GM21390 (cell line): ENCODE data around the gene ERP27.

Experiments
- ATAC-seq: cut with Tn5 transposase; IDR thresholded peaks from one replicate; pipeline ENCODE4 v1.9.1; 2021; ENCODE audit not compliant: unreplicated experiment

Gene ERP27

DNA sequence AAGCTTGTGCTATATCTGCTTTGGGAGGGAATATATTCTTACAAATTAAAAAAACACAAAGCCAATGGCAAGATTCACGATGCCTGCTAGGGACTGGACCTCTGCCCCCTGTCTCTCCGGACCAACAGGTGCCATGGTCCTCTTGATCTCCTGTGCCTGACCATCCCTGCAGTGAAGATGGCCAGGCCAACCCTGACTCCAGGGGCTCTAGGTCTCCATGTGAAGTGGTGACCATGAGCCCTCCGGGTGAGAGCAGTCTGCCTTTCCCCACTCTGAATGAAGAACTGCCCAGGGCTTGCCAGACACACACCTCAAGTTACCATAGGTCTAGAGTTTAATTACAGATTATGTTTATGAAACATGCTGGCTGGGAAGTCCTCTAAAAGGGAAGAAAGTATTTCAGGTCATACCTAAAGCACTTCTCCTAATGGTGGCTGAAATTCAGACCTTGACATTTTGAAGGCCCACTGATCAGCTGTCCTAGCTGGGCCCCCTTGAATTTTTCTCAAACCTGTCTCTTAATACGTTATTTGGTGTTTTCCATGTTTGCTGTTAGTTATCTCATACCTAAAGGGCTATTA, 21.7 kb upstream of the ERP27 start:
- no peak for ATAC-seq

GRCh38 chr12:14959463-14959862, 21.1 kb upstream of the ERP27 start:
- ATAC-seq, result no peak

GRCh38 chr12:14959126-14959440, 20.7 kb upstream of the ERP27 start:
- ATAC-seq, result no peak

GRCh38 chr12:14958361-14959125, 20.2 kb upstream of the ERP27 start:
- no peak for ATAC-seq

- ATAC-seq, result no peak
Measured at GRCh38 chr12:14957551-14958168, 19.3 kb upstream of the ERP27 start.

DNA sequence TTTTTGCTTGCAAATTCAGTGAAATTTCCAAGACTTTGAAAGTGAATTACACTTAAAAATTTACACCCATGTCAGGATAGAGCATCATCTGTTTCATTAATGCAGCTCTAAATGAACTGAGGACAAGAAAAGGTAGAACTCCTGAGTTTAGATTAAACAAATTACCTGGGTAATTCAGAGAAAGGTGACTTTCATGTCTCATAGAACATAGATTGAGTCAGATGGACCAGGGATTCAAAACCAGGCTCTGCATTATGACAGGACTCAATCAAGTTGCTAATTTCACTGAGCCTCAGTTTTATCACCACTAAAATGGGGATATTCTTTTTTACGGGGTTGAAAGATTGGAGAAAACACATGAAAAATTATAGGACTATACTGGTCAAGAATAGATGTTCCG, 18.6 kb upstream of the ERP27 start:
- ATAC-seq, result no peak

GRCh38 chr12:14956024-14956891, 17.9 kb upstream of the ERP27 start:
- ATAC-seq, result peak; percentile 42

DNA sequence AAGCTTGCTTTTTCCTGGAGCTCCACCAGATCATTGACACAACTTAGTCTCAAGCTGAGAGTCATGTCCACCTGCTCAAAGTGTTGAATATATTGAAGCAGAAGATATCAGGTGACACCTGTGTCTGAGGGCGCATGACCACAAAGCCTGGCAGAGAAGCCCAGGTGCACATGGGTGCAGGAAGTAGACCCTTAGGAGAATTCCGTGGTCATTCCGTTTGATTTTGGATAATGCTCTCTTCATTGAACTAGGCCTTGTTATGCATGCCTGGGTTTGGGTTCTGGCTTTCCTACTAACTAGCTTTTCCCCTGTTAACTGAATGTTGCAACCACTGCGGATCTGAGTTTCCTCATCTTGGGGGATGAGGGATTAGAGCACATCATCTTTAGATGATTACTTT, 15.9 kb upstream of the ERP27 start:
- ATAC-seq, result no peak

GRCh38 chr12:14953752-14954151, 15.4 kb upstream of the ERP27 start:
- ATAC-seq, result no peak

DNA sequence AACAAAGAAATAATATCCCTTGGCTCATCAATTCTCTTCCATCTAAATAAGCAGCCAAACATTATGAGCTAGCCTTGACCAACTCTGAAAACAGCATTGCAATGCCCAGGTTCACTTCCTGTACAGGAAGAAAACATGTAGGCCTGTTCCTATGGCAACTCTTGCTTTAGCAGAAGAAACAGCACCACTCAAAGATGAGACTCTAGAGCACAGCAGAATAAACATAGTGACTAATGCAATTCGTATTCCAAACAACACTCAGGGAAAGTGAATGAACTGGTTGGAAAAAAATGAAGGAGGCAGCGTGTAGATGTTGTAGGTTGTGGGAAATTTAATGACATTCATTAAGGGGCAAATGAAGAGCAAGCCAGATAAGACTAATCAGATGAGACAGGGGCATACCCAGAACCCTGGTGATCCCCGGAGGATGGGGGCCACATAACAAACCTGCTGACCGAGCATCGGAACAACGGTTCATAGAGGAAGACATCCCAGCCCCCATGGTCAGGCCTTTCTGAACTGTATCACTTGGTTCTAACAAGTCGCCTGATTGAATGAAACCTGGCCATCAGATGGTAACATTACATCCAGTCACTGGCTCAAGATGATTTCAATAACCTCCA, 14.1 kb upstream of the ERP27 start:
- peak; percentile 48 for ATAC-seq

- no peak for ATAC-seq
Measured at GRCh38 chr12:14951851-14952250, 13.5 kb upstream of the ERP27 start.

DNA sequence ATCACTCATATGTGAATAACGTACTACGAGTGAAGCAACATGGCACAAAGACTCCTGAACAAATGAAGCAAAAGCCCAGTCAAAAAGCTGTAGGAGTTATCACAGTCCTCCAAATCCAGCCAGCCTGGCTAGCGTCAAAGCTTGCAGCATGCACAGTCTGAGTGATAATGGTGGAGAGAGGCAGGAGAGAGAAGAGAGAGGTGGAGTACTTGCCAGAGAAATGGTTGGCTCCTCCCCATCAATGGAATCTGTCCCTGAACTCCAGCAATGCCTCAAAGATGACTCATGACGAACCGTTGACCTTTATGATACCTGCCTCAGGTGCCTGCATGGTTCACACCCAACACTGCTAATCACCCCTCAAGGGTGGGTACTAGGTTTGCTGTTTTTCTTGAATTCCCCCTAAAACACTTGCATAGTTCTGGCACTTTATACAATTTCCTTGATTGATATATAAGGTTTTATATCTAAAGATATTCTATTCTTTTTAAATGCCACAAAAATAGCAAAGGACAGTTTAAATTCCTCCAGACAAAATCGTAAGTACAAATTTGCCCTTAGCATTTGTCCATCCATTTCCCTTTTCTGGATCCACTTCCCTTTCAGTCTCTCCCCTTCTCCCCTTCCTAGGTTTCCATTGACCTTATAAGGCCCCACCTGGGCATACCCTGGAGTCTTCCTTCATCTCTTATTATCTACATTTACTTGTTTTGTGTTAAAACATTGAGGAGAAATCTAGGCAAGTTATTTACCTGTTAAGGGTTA, 12.8 kb upstream of the ERP27 start:
- no peak for ATAC-seq

DNA sequence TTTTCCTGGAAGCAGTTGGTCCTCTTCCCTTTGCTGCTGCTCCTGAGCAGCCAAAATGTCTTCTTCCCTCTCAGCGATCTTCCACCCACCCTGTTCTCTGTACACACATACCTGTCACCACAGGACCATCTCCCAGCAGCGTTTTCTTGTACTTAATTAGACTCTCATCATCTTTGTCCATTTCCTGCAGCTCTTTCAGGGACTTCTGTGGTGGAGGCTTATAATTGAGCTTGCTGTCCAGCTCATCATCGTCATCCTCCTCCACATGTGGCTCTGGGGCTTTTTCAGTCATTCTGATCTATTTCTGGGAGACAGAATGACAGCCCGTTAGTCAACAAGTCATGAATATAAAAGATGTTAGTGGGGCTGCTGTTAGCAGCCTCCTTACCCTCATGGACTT, 12.1 kb upstream of the ERP27 start:
- no peak for ATAC-seq

DNA sequence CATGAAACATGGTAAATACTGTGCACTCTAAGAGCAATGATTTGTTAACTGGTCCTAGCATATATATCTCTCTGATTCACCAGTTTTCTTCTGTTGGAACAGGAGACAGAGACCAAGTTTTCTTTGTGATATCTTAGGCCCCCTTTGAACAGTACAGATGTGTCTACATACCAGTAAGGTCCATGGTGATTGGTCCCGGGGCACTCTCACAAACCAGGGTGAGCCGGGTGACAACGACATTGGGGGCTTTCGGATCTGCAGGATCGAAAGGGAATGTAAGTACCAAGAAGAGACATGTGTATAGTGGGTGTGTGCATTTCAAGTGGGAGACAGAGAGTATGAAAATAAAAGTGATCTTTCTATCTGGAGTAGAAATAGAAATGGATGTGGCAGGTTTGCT, 11.3 kb upstream of the ERP27 start:
- ATAC-seq, result no peak

DNA sequence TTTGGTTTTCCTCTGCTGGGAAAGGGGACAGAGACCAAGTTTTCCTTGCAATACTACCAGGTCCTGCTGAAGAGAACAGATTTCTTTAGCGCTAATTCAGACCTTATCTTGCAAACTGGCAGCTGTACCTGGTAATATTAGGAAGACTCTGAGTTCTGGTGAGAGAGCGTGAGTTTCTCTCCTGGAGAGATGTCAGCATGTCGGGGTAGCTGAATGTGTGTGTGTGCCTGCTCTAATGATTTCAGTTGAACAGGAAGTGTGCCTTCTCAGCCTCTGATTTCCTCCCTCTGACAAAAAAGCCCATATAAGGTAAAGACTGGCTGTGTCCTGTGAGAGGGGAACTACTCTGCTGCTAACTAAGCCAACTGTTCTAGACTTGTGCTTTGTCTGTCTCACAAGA, 10.3 kb upstream of the ERP27 start:
- peak; percentile 88 for ATAC-seq

DNA sequence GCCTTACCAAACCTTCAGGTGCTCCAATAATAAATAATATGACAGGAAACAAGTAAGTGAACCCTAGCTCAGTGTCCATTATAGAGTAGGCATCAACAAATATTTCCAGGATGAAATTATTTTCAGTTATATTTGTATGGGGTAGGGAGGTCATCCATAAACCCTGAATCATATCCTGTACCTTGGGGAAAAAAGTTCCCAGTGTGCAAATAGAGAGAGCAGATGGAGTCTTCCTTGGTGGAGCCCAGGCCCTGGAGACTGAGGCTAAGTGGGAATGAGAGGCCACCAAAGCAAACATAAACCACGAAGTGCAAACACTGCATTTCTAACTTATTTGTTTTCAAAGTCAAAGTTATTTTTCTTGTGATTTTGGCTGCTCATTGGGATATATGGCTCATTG, 8.5 kb upstream of the ERP27 start:
- no peak for ATAC-seq

- ATAC-seq, result no peak
Measured at GRCh38 chr12:14946162-14946561, 7.8 kb upstream of the ERP27 start.

- no peak for ATAC-seq
Measured at GRCh38 chr12:14942196-14942931, 4.0 kb upstream of the ERP27 start.

GRCh38 chr12:14941369-14941768, 3.0 kb upstream of the ERP27 start:
- no peak for ATAC-seq

GRCh38 chr12:14937689-14938088, 648 bp downstream of the ERP27 start:
- peak; percentile 52 for ATAC-seq
